Endodermal cell (in vitro differentiated cells): ENCODE measurements around the gene LAMC1. TPM values are rescaled to one million over a fixed set of nuclear protein-coding genes. Genes with fewer than 3 reads are reported as not detected.

Source experiments
- DNase-seq: peaks from one replicate; pipeline ENCODE4 v3.0.0-alpha.2; 2017
- H3K27ac ChIP-seq: 2 replicates; pipeline ENCODE4 v1.5.1; 2013; ENCODE audit warnings: mild to moderate bottlenecking, low read depth, low read length, moderate library complexity
- H3K27me3 ChIP-seq: 2 replicates; pipeline ENCODE4 v1.6.1; 2013; ENCODE audit warnings: mild to moderate bottlenecking, low read length, moderate library complexity; ENCODE audit not compliant: insufficient read depth, control insufficient read depth, poor library complexity, severe bottlenecking
- H3K36me3 ChIP-seq: 2 replicates; pipeline ENCODE4 v1.7.0; 2013; ENCODE audit warnings: mild to moderate bottlenecking, low read length, moderate library complexity; ENCODE audit not compliant: control insufficient read depth, insufficient read depth
- H3K4me1 ChIP-seq: one replicate; pipeline ENCODE4 v1.7.0; 2013; ENCODE audit warnings: low read length; ENCODE audit not compliant: control insufficient read depth, insufficient read depth
- H3K4me3 ChIP-seq: 2 replicates; pipeline ENCODE4 v1.5.1; 2013; ENCODE audit warnings: mild to moderate bottlenecking, low read length, moderate library complexity
- H3K9ac ChIP-seq: 2 replicates; pipeline ENCODE4 v1.6.1; 2013; ENCODE audit warnings: mild to moderate bottlenecking, low read length, moderate library complexity; ENCODE audit not compliant: poor library complexity, severe bottlenecking; ENCODE audit errors: extremely low read depth
- H3K9me3 ChIP-seq: 2 replicates; pipeline ENCODE4 v1.6.1; 2013; ENCODE audit warnings: mild to moderate bottlenecking, low read length, moderate library complexity; ENCODE audit not compliant: control insufficient read depth
- H3K27ac Mint-ChIP-seq: 2 replicates; pipeline ENCODE4 v1.8.0; 2020; ENCODE audit warnings: mixed read lengths
- H3K27me3 Mint-ChIP-seq: 2 replicates; pipeline ENCODE4 v1.8.0; 2021; ENCODE audit warnings: mild to moderate bottlenecking, mixed read lengths; ENCODE audit not compliant: insufficient read depth
- H3K36me3 Mint-ChIP-seq: 2 replicates; pipeline ENCODE4 v1.8.0; 2020; ENCODE audit warnings: low read depth, mixed read lengths
- H3K4me1 Mint-ChIP-seq: 2 replicates; pipeline ENCODE4 v1.8.0; 2020; ENCODE audit warnings: mixed read lengths
- H3K4me3 Mint-ChIP-seq: 2 replicates; pipeline ENCODE4 v1.8.0; 2020; ENCODE audit warnings: mild to moderate bottlenecking, moderate library complexity, mixed read lengths
- H3K9me3 Mint-ChIP-seq: 2 replicates; pipeline ENCODE4 v1.8.0; 2020; ENCODE audit warnings: mild to moderate bottlenecking, mixed read lengths
- CTCF ChIP-seq: fragments of 200-600 bp; sonication (generic); conservative IDR thresholded peaks from 2 replicates; pipeline ENCODE4 v1.5.0; 2021; ENCODE audit warnings: antibody characterized with exemption, mild to moderate bottlenecking
- WGBS, 2 experiments: methylation state at CpG; one replicate each; pipeline versions ENCODE4 v1.1.5 to v1.1.7; 2013; ENCODE audit warnings: missing lambda C conversion rate in 2 of 2, mixed read lengths in 1 of 2; ENCODE audit not compliant: insufficient coverage in 1 of 2, insufficient read length in 1 of 2; 5-methylcytosine and 5-hydroxymethylcytosine counted together
- total RNA-seq, 2 donors: library from RNA; stranded (reverse); fragmentation: NEBNext Ultra II Directional in 1 of 2; extraction: Animal tissue kit (Norgen Biotek cat#: 25700) in 1 of 2; gene quantifications; 2 replicates in 1 of 2; 3 replicates in 1 of 2; pipeline ENCODE4 v1.2.1, GENCODE V29; 2021

LAMC1 gene
- total RNA-seq, 2 donors from 2014 or later: 47.9 to 58.8 TPM

- WGBS, 2 experiments: 98 to 100% methylated on average over 2 of the region's 2 CpGs
- no peaks in the 10 kb centered on the region for H3K36me3 Mint-ChIP-seq
- no peak overlapping the region for H3K27ac Mint-ChIP-seq
- Histone ChIP-seq H3K9me3 (no peaks in the 10 kb centered on the region), H3K9ac (no peak overlapping the region), H3K27ac (no peak overlapping the region), H3K4me3 (no peak overlapping the region), H3K27me3 (no peaks in the 10 kb centered on the region), H3K36me3 (no peaks in the 10 kb centered on the region), H3K4me1 (peaks cover 2% of the 10 kb centered on the region)
- no peak for TF ChIP-seq CTCF
- H3K4me1 Mint-ChIP-seq: peaks cover 2% of the 10 kb centered on the region
- no peaks in the 10 kb centered on the region for H3K27me3 Mint-ChIP-seq
- H3K4me3 Mint-ChIP-seq: no peak overlapping the region
- DNase-seq: no peak
- no peaks in the 10 kb centered on the region for H3K9me3 Mint-ChIP-seq
Measured at GRCh38 chr1:183165456-183165855, 142.2 kb downstream of the LAMC1 start.

- no peaks in the 10 kb centered on the region for H3K36me3 Mint-ChIP-seq
- H3K4me3 Mint-ChIP-seq: no peak overlapping the region
- H3K36me3 ChIP-seq: no peaks in the 10 kb centered on the region
- no peak overlapping the region for H3K27ac ChIP-seq
- peaks cover 2% of the 10 kb centered on the region for H3K4me1 ChIP-seq
- H3K9me3 ChIP-seq: no peaks in the 10 kb centered on the region
- H3K27ac Mint-ChIP-seq: no peak overlapping the region
- H3K27me3 Mint-ChIP-seq: no peaks in the 10 kb centered on the region
- H3K4me1 Mint-ChIP-seq: peaks cover 2% of the 10 kb centered on the region
- 97 to 100% methylated on average over 1 to 2 of the region's 2 CpGs for WGBS, 2 experiments
- H3K9me3 Mint-ChIP-seq: no peaks in the 10 kb centered on the region
- no peaks in the 10 kb centered on the region for H3K27me3 ChIP-seq
- TF ChIP-seq CTCF: no peak
- DNase-seq: no peak
- no peak overlapping the region for H3K9ac ChIP-seq
- H3K4me3 ChIP-seq: no peak overlapping the region
Measured at GRCh38 chr1:183166454-183166853, 143.2 kb downstream of the LAMC1 start.

GRCh38 chr1:183167676-183168075 lies 144.5 kb downstream of the LAMC1 start:
- peaks cover 2% of the 10 kb centered on the region for H3K4me1 Mint-ChIP-seq
- no peak overlapping the region for H3K4me3 Mint-ChIP-seq
- no peaks in the 10 kb centered on the region for H3K9me3 ChIP-seq

More at GRCh38 chr1:183167676-183168075, 144.5 kb downstream of the LAMC1 start:
- no peaks in the 10 kb centered on the region for H3K27me3 ChIP-seq
- no peaks in the 10 kb centered on the region for H3K36me3 Mint-ChIP-seq
- no peak overlapping the region for H3K27ac Mint-ChIP-seq
- no peak overlapping the region for H3K27ac ChIP-seq
- H3K9me3 Mint-ChIP-seq: no peaks in the 10 kb centered on the region
- H3K4me1 ChIP-seq: peaks cover 2% of the 10 kb centered on the region
- no peak overlapping the region for H3K9ac ChIP-seq
- WGBS, 2 experiments: 80 to 82% methylated on average over 1 of the region's 1 CpG
- no peak overlapping the region for H3K4me3 ChIP-seq
- H3K36me3 ChIP-seq: no peaks in the 10 kb centered on the region
- H3K27me3 Mint-ChIP-seq: no peaks in the 10 kb centered on the region
- DNase-seq: no peak
- TF ChIP-seq CTCF: no peak
